OCI-LY3 (cell line): ENCODE results near the gene RREB1.

Experiments
- EZH2phosphoT487 ChIP-seq: fragments of 200-600 bp; shearing (Covaris generic); IDR thresholded peaks from 2 replicates; pipeline ENCODE4 v1.6.1; 2018; ENCODE audit warnings: antibody characterized with exemption, mixed run types, low read depth
- TF ChIP-seq, protein P1 (sequence below): fragments of 200-600, 300-600 bp; sonication (generic); IDR thresholded peaks from 2 replicates; pipeline ENCODE4 v1.5.1; 2014; ENCODE audit warnings: antibody characterized with exemption, low read length, low read depth

DNA sequence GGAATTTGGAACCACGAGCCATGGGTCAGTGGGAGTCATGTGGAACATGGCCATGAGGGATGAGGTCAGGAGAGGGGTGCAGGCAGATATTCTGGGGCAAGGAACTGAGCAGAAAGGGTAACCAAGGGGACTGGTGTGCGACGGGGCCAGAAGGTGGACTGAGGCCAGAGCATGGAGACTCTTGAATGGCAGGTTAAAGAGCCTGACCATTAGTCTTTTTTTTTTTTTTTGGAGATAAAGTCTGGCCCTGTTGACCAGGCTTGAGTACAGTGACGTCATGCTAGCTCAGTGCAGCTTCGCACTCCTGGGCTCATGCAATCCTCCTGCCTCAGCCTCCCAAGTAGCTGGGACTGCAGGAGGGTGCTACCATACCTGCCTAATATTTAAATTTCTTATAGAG is 64.0 kb downstream of the RREB1 start:
- TF ChIP-seq, protein P1, sequence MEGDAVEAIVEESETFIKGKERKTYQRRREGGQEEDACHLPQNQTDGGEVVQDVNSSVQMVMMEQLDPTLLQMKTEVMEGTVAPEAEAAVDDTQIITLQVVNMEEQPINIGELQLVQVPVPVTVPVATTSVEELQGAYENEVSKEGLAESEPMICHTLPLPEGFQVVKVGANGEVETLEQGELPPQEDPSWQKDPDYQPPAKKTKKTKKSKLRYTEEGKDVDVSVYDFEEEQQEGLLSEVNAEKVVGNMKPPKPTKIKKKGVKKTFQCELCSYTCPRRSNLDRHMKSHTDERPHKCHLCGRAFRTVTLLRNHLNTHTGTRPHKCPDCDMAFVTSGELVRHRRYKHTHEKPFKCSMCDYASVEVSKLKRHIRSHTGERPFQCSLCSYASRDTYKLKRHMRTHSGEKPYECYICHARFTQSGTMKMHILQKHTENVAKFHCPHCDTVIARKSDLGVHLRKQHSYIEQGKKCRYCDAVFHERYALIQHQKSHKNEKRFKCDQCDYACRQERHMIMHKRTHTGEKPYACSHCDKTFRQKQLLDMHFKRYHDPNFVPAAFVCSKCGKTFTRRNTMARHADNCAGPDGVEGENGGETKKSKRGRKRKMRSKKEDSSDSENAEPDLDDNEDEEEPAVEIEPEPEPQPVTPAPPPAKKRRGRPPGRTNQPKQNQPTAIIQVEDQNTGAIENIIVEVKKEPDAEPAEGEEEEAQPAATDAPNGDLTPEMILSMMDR = no peak
- TF ChIP-seq EZH2phosphoT487 = no peak
